GM23248 (cell line): ENCODE results near the gene CCDC149.

Source experiments
- EZH2 ChIP-seq: fragments of 200-600 bp; sonication (generic); IDR thresholded peaks from 2 replicates; pipeline ENCODE4 v1.6.1; 2018; ENCODE audit warnings: antibody characterized with exemption, mild to moderate bottlenecking; ENCODE audit not compliant: insufficient read depth, poor library complexity, severe bottlenecking
- EZH2phosphoT487 ChIP-seq: fragments of 200-600 bp; sonication (generic); IDR thresholded peaks from 2 replicates; pipeline ENCODE4 v1.6.1; 2018; ENCODE audit warnings: antibody characterized with exemption, moderate library complexity, mild to moderate bottlenecking, low read depth; ENCODE audit not compliant: insufficient read depth

DNA sequence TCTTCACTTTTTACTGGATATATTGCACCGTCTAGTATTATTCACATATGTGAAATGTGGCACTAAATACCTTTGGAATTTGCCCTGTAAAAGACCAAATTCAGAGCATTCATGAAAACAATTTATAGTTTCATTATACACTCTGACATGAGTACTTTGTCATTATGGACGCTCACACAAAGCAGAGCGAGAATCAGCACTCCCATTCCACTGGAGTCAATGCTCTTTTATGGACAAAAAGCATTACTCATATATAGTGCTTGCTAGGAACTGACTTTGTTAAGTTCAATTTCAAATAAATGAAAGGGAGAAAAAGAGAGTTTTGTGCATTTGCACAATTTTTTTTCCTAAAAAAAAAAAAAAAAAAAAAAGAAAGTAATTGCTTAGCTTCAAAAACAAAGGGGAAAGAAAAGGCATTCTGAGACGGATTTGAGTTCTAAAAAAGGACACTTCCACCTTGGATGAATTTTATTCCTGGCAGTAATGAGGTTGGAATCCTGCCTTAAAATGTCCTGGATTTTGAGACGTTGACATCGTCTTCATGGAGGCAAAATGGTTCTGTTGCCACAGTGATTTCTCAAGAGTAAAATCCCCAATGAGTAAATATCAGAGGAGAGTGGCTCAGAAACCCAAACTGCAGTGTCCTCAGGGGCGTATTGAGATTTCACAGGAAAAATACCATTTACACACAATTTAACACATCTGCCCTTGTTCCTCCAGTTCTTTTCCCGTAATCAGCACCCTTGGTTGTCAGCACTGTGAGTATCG is 34.8 kb downstream of the CCDC149 start:
- no peak for TF ChIP-seq EZH2
- TF ChIP-seq EZH2phosphoT487: no peak
